Stimulated activated CD4-positive, alpha-beta T cell treated with anti-CD3 and anti-CD28 coated beads, Interleukin-1b, Interleukin-23, amount 100 ng/mL, for 4 hours (primary cell): ENCODE data around the gene GPX8.
A peak's percentile ranks its signal among the peaks of the same experiment; 100 is the strongest.

Source experiments
- DNase-seq, 2 donors: peaks; one replicate each; pipeline ENCODE4 v3.0.0-alpha.2; 2020; ENCODE audit warnings: low read depth in 2 of 2

GPX8 gene

GRCh38 chr5:55159763-55160492 is at the start of gene GPX8:
GPX8 (plus strand) TSS chr5:55160171; CDS start chr5:55160193, 22 bp downstream.
- DNase-seq = no peak

- no peak for DNase-seq
Measured at GRCh38 chr5:55110217-55110616, 49.8 kb upstream of the GPX8 start.

GRCh38 chr5:55113327-55113726 is 46.6 kb upstream of the GPX8 start:
- no peak for DNase-seq

- no peak for DNase-seq
Measured at GRCh38 chr5:55114061-55114460, 45.9 kb upstream of the GPX8 start.

GRCh38 chr5:55123365-55123764 is 36.6 kb upstream of the GPX8 start:
- no peak for DNase-seq

GRCh38 chr5:55134053-55134722 is 25.8 kb upstream of the GPX8 start:
- no peak for DNase-seq

- DNase-seq = no peak
Measured at GRCh38 chr5:55136521-55136920, 23.4 kb upstream of the GPX8 start.

GRCh38 chr5:55140908-55141665 is 18.9 kb upstream of the GPX8 start:
- no peak for DNase-seq

GRCh38 chr5:55141945-55142690 is 17.9 kb upstream of the GPX8 start:
- no peak for DNase-seq

GRCh38 chr5:55143624-55144023 is 16.3 kb upstream of the GPX8 start:
- DNase-seq = no peak

GRCh38 chr5:55146080-55146479 is 13.9 kb upstream of the GPX8 start:
- no peak for DNase-seq

GRCh38 chr5:55146543-55147151 is 13.3 kb upstream of the GPX8 start:
- DNase-seq = peak; percentile 59 to 80

- DNase-seq = no peak
Measured at GRCh38 chr5:55149308-55149795, 10.6 kb upstream of the GPX8 start.

GRCh38 chr5:55151923-55152842 is 7.8 kb upstream of the GPX8 start:
- DNase-seq = no peak

GRCh38 chr5:55154873-55155272 is 5.1 kb upstream of the GPX8 start:
- no peak for DNase-seq

- no peak for DNase-seq
Measured at GRCh38 chr5:55160493-55161209, 680 bp downstream of the GPX8 start.

GRCh38 chr5:55162666-55163065 is 2.7 kb downstream of the GPX8 start:
- DNase-seq = no peak

GRCh38 chr5:55171471-55171870 is 11.5 kb downstream of the GPX8 start:
- no peak for DNase-seq

GRCh38 chr5:55172051-55172899 is 12.3 kb downstream of the GPX8 start:
- peak in 1 of 2 donors; percentile 48 for DNase-seq
